A673 (cell line): ENCODE results near the gene GRID1. TPM values are rescaled to one million over a fixed set of nuclear protein-coding genes. Genes with fewer than 3 reads are reported as not detected.

ENCODE experiments used
- BruUV-seq: library from RNA; stranded (reverse); fragments of 400-500 nt; replicated peaks from 2 replicates; lab custom pipeline; 2021; lab: Mats Ljungman, UMichigan
- CTCF ChIA-PET: fragments of 300-600 bp; sonication (Branson Sonifier 250); formaldehyde crosslinking; loops from one replicate; lab custom pipeline; 2022; ENCODE audit warnings: antibody characterized with exemption; lab: Charles Lee
- POLR2A ChIA-PET: fragments of 300-600 bp; sonication (Branson Sonifier 250); formaldehyde crosslinking; loops from one replicate; lab custom pipeline; 2022; ENCODE audit warnings: antibody characterized with exemption; ENCODE audit not compliant: low non-redundant PET; lab: Charles Lee
- DNase-seq: peaks from one replicate; pipeline ENCODE4 v3.0.0-alpha.2; 2015; ENCODE audit warnings: low spot score
- H3K27ac ChIP-seq: fragments of 200-600 bp; sonication (generic); 2 replicates; pipeline ENCODE4 v1.5.1; 2016; ENCODE audit warnings: mixed run types, low read depth, mild to moderate bottlenecking, mixed read lengths, antibody characterized with exemption, low read length; ENCODE audit not compliant: poor library complexity, severe bottlenecking
- H3K27me3 ChIP-seq: fragments of 200-600 bp; sonication (generic); replicated peaks from 2 replicates; pipeline ENCODE4 v1.6.1; 2017; ENCODE audit warnings: mixed run types, low read depth, mild to moderate bottlenecking, mixed read lengths, antibody characterized with exemption, low read length; ENCODE audit not compliant: insufficient read depth, poor library complexity
- H3K36me3 ChIP-seq: fragments of 200-600 bp; sonication (generic); 2 replicates; pipeline ENCODE4 v1.6.1; 2016; ENCODE audit warnings: mixed run types, mild to moderate bottlenecking, mixed read lengths, antibody characterized with exemption, low read length; ENCODE audit not compliant: insufficient read depth, poor library complexity, severe bottlenecking
- H3K4me1 ChIP-seq: fragments of 200-600 bp; sonication (generic); 2 replicates; pipeline ENCODE4 v1.6.1; 2017; ENCODE audit warnings: mixed run types, mild to moderate bottlenecking, mixed read lengths, antibody characterized with exemption, low read length; ENCODE audit not compliant: insufficient read depth, poor library complexity, severe bottlenecking
- H3K4me3 ChIP-seq: fragments of 200-600 bp; sonication (generic); 2 replicates; pipeline ENCODE4 v1.5.1; 2016; ENCODE audit warnings: low read depth, mixed run types, mild to moderate bottlenecking, mixed read lengths, low read length; ENCODE audit not compliant: poor library complexity, severe bottlenecking
- H3K9me3 ChIP-seq: fragments of 200-600 bp; sonication (generic); 2 replicates; pipeline ENCODE4 v1.6.1; 2016; ENCODE audit warnings: mixed run types, low read depth, mild to moderate bottlenecking, mixed read lengths, antibody characterized with exemption, low read length; ENCODE audit not compliant: poor library complexity, severe bottlenecking
- CTCF ChIP-seq: fragments of 300-800, 200-600 bp; sonication (generic); conservative IDR thresholded peaks from 2 replicates; pipeline ENCODE4 v1.5.1; 2017; ENCODE audit warnings: low read depth, mild to moderate bottlenecking, antibody characterized with exemption, low read length, moderate library complexity, mixed read lengths
- EZH2 ChIP-seq: fragments of 200-600 bp; sonication (generic); IDR thresholded peaks from 2 replicates; pipeline ENCODE4 v1.6.1; 2017; ENCODE audit warnings: borderline replicate concordance, low read depth, mild to moderate bottlenecking, mixed read lengths, antibody characterized with exemption, low read length; ENCODE audit not compliant: poor library complexity, severe bottlenecking
- intact Hi-C: fragments of 100-400 bp; cut with micrococcal nuclease; formaldehyde crosslinking; loops from one replicate; pipeline ENCODE4 v1.10.0; 2022; ENCODE audit not compliant: unreplicated experiment
- total RNA-seq: library from RNA; stranded (reverse); gene quantifications from 2 replicates; pipeline ENCODE4 v1.2.3, GENCODE V29; 2021

Gene GRID1
- total RNA-seq, 1 experiment from 2014 or later, result not detected

DNA sequence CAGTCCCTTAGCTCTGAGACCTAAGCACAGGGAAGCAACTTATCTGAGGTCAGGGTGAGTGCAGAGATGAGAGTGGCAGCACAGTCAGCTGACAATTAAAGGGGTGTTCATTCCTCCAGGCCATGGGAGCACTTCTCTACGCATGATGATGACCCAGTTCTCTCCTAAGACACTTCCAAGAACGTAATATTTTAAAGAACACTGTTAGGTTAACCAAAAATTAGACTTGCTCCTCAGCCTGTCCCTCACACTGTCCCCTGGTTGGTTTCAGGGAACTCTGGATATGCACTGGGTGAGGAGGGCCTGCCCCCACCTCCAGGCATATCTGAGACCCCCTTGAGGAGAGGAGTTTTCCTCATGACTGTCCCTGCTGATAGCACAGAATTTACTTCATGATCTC is 767.5 kb downstream of the GRID1 start:
- CTCF ChIA-PET, result no interaction called here
- Histone ChIP-seq H3K4me1 (no peaks in the 10 kb centered on the region), H3K9me3 (no peaks in the 10 kb centered on the region)

GRCh38 chr10:85598646-85599045 is 767.9 kb downstream of the GRID1 start:
- intact Hi-C loops, result no loop called here
- H3K4me1 ChIP-seq, result no peaks in the 10 kb centered on the region
- H3K36me3 ChIP-seq, result no peaks in the 10 kb centered on the region
- ChIA-PET POLR2A (no interaction called here), CTCF (no interaction called here)
- H3K27me3 ChIP-seq, result peaks cover 45% of the 10 kb centered on the region
- H3K9me3 ChIP-seq, result no peaks in the 10 kb centered on the region
- DNase-seq, result no peak
- BruUV-seq, result no TSS peak
- TF ChIP-seq CTCF, result no peak
- TF ChIP-seq EZH2, result no peak
- H3K27ac ChIP-seq, result no peak overlapping the region
- H3K4me3 ChIP-seq, result no peak overlapping the region

More for the DNA sequence above, 767.5 kb downstream of the GRID1 start:
- no peak for DNase-seq
- TF ChIP-seq EZH2 (no peak), CTCF (no peak)
- peaks cover 49% of the 10 kb centered on the region for H3K27me3 ChIP-seq
- H3K4me3 ChIP-seq, result no peak overlapping the region
- no TSS peak for BruUV-seq
- no peaks in the 10 kb centered on the region for H3K36me3 ChIP-seq
- intact Hi-C loops, result no loop called here
- POLR2A ChIA-PET, result no interaction called here
- H3K27ac ChIP-seq, result no peak overlapping the region

DNA sequence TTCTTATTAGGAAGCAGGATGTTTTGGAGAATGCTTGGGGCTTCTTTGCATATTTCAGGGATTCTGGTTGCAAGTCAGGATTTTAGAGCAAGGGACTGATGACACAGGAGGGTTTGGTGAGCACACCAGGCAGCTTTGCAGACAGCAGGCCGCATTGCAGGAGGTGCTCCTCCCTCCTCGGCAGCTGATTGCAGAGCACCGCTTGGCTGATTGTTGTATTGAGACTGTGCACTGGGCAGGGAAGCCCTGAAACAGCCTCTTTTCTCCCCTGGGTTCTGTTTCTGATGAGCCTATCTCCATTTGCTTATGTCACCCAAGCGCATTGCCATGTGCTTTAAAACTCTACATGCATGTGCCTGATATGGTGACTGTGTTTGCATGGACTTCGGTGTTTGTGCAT is 769.6 kb downstream of the GRID1 start:
- DNase-seq, result no peak

More for the DNA sequence above, 769.6 kb downstream of the GRID1 start:
- no peak for TF ChIP-seq EZH2
- no peak for TF ChIP-seq CTCF
- intact Hi-C loops, result no loop called here
- ChIA-PET POLR2A (no interaction called here), CTCF (no interaction called here)
- Histone ChIP-seq H3K4me1 (no peaks in the 10 kb centered on the region), H3K9me3 (no peaks in the 10 kb centered on the region), H3K27ac (no peak overlapping the region), H3K4me3 (no peak overlapping the region), H3K36me3 (no peaks in the 10 kb centered on the region), H3K27me3 (peaks cover 43% of the 10 kb centered on the region)
- no TSS peak for BruUV-seq
